Measurements from ENCODE around the gene MYL6.

DNA sequence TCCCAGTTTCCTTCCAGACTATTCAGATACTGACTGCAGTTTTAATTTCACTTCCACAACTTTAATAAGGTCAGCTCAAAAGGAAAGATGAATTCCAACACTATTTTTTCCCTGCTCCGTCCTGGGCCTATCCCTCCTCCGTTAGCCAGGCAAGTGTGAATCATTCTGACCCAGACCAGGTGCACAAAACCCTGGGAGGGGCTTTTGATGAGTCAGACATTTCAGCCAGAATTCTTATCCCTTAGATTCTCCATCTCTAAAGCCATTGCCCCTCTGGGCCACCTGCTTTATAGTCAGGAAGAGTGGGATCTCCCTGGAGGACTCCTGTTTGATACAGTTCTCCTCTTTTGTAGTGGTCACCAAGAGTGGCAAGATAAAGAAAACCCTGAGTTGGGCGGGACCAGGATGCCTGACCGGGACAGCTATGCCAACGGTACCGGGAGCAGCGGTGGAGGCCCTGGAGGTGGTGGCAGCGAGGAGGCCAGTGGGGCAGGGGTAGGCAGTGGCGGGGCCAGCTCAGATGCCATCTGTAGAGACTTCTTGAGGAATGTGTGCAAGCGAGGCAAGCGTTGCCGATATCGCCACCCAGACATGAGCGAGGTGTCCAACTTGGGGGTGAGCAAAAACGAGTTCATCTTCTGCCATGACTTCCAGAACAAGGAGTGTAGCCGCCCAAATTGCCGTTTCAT lies 37.9 kb upstream of the MYL6 start:
- TF ChIP-seq, protein P1, sequence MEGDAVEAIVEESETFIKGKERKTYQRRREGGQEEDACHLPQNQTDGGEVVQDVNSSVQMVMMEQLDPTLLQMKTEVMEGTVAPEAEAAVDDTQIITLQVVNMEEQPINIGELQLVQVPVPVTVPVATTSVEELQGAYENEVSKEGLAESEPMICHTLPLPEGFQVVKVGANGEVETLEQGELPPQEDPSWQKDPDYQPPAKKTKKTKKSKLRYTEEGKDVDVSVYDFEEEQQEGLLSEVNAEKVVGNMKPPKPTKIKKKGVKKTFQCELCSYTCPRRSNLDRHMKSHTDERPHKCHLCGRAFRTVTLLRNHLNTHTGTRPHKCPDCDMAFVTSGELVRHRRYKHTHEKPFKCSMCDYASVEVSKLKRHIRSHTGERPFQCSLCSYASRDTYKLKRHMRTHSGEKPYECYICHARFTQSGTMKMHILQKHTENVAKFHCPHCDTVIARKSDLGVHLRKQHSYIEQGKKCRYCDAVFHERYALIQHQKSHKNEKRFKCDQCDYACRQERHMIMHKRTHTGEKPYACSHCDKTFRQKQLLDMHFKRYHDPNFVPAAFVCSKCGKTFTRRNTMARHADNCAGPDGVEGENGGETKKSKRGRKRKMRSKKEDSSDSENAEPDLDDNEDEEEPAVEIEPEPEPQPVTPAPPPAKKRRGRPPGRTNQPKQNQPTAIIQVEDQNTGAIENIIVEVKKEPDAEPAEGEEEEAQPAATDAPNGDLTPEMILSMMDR (conservative IDR thresholded peaks at IDR 0.05; ENCODE audit: low read depth, low read length), result no peak
- TF ChIP-seq EZH2 (IDR thresholded peaks at IDR 0.05; ENCODE audit: borderline replicate concordance, low read depth, low read length, poor library complexity, severe bottlenecking), result no peak
